D721Med (cell line): ENCODE results near the gene MMD2.

Experiments
- DNase-seq: peaks from one replicate; pipeline ENCODE4 v3.0.0; 2011; ENCODE audit warnings: low spot score; ENCODE audit not compliant: insufficient read length
- FAIRE-seq: peaks from 2 replicates; lab custom pipeline; 2011; peaks lifted over from hg19 to GRCh38; lab: Jason Lieb, UNC
- TF ChIP-seq, protein P1 (sequence below): IDR thresholded peaks from 2 replicates; pipeline ENCODE4 v1.5.1; 2012; ENCODE audit warnings: mild to moderate bottlenecking, control low read depth; ENCODE audit not compliant: insufficient read depth; ENCODE audit errors: missing control alignments

The MMD2 gene

DNA sequence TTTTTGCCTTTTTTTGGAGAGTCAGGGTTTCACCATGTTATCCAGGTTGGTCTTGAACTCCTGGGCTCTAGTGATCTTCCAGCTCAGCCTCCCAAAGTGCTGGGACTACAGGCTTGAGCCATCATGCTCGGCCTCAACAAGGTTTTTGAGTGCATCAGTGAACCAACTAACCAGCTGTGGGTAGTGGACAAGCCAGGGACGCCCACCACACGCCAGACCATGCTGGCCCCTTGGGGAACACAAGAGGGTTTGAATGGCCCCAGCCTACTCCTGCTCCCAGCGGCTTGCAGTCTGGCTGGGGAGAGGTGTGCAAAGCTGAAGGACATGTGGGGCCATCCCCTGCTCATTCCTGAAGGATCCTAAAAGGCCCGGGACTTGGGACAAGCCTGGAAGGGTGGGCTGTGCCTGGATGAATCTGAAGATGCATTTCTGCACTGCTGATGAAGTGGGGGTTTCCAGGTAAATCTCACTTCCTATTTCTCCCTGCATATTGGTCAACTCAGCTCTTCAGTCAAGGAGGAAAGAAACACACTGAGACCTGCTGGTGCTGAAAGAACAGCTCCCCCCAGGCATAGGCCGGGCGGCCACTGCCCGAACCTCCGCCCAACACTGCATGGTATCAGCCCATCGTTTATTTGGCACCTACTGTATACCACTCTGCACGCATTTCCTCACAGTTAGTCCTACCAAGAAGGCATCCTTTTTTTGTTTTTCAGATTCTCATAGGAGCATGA is 6.9 kb downstream of the MMD2 start:
- DNase-seq: no peak
- FAIRE-seq: no peak
- TF ChIP-seq, protein P1, sequence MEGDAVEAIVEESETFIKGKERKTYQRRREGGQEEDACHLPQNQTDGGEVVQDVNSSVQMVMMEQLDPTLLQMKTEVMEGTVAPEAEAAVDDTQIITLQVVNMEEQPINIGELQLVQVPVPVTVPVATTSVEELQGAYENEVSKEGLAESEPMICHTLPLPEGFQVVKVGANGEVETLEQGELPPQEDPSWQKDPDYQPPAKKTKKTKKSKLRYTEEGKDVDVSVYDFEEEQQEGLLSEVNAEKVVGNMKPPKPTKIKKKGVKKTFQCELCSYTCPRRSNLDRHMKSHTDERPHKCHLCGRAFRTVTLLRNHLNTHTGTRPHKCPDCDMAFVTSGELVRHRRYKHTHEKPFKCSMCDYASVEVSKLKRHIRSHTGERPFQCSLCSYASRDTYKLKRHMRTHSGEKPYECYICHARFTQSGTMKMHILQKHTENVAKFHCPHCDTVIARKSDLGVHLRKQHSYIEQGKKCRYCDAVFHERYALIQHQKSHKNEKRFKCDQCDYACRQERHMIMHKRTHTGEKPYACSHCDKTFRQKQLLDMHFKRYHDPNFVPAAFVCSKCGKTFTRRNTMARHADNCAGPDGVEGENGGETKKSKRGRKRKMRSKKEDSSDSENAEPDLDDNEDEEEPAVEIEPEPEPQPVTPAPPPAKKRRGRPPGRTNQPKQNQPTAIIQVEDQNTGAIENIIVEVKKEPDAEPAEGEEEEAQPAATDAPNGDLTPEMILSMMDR: no peak

DNA sequence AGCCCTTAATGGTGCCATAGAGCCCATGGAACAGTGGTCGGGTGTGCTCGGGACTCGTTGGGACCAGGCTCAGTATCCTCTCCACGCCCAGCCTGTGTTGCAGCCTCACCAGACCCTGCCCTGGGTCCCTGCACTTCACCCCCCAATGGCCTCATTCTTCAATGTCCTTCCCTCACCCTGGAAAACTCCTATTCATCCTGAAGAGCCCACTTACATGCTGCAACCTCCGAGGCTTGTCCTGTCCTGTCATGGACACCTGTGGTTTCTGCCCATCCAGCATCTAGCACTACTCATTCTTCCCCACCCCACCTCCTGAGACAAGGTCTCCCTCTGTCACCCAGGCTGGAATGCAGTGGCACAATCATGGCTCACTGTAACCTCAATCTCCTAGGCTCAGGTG is 7.7 kb downstream of the MMD2 start:
- FAIRE-seq: no peak

DNA sequence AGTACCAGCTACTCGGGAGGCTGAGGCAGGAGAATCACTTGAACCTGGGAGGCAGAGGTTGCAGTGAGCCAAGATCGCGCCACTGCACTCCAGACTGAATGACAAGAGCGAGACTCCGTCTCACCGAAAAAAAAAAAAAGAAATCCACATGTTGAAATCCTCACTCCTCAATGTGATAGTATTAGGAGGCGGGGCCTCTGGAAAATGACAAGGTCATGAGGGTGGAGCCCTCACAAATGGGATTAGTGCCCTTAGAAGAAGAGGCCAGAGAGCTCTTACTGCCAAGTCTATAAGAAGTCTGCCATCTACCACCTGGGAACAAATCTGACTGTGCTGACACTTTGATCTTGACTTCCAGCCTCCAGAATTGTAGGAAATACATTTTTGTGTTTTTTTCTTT is 10.6 kb downstream of the MMD2 start:
- FAIRE-seq (no peak), DNase-seq (no peak)
- TF ChIP-seq, protein P1: no peak

More for the DNA sequence above, 7.7 kb downstream of the MMD2 start:
- TF ChIP-seq, protein P1: no peak
- DNase-seq: no peak

DNA sequence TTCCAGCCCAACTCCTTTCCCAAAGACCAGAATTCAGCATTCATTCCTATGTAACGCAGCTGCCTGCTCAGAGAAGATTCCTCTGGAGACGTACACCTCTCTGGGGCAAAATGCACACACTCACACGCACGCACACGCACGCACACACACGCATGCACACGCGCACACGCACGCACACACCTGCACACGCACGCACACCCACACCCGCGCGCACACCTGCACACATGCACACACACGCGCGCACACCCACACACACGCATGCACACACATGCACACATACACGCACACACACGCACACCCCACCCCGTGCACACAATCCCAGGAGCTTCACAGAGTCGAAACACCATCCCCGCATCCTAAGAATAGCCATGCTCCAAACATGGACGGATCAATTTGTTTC is 13.0 kb downstream of the MMD2 start:
- DNase-seq (no peak), FAIRE-seq (no peak)
- TF ChIP-seq, protein P1: no peak

DNA sequence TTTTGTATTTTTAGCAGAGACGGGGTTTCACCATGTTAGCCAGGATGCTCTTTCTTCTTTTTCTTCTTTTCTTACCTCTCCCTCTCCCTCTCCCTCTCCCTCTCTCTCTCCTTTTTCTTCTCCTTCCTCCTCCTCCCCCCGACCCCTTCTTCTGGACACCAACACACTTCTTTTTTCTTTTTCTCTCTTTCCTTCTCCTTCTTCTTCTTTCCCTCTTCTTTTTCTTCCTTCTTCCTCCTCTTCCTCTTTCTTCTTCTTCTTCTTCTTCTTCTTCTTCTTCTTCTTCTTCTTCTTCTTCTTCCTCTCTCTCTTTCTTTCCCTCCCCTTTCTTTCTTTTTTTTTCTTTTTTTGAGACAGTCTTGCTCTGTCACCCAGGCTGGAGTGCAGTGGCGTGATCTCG is 14.0 kb downstream of the MMD2 start:
- TF ChIP-seq, protein P1: no peak
- DNase-seq (no peak), FAIRE-seq (no peak)

DNA sequence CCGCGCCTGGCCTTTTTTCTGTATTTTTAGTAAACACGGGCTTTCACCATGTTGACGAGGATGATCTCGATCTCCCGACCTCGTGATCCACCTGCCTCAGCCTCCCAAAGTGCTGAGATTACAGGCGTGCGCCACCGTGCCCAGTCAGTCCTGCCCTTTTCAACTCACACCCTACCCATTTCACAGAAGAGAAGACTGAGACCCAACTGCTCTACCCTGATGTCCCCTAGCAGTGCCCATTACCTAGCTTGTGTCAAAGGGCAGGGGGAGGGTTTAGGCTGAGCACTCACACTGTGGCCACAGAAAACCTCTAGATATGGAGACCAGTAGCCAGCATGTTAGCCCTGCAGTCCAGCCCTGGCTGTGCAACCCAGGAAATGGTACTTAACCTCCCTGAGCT is 15.7 kb downstream of the MMD2 start:
- no peak for DNase-seq
- FAIRE-seq: no peak
- TF ChIP-seq, protein P1: no peak

DNA sequence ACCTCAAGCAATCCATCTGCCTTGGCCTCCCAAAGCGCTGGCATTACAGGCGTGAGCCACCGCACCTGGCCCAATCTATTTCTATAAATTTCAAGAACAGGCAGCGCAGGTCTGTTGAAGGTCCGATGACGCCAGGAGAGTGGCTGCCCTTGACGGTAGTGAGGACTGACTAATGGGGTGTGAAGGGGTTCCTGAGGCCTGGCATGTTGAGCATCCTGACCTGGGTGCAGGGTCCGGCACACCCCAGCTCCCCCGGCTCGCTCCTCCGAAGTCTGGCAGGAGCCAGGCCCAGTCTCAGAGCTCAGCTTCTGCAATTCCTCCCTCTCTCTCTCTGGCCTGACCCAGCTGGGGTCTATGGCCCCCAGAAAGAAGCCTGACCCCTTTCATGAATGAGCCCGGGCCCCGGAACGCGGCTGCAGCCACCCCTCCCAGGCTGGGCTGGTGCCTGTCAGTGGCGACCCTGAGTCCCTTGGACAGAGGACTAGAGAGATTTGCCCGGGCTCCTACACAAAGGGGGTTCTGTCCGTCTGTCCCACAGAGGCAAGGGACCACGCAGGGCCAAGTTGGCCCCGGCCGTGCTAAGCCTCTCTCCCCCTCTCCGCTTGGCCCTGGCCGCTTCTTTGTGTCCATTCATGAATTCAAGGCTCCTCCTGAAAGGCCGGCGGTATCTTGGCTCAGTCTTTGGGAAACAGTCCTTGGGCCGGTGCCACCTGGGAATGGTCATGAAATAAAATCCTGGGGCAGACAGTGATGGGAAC is 18.8 kb downstream of the MMD2 start:
- TF ChIP-seq, protein P1: no peak
- DNase-seq (no peak), FAIRE-seq (no peak)
